Endothelial cell of hepatic sinusoid (primary cell): ENCODE data around the gene RASAL3.
"Not testable (repeated sequence)": the region's sequence is repeated elsewhere in the genome, so short reads cannot be mapped to it uniquely, and the experiment has no call there.

Experiments used
- in situ Hi-C: cut with HindIII; loops from 2 replicates; pipeline ENCODE4 v1.10.0; 2017; ENCODE audit warnings: low sequenced_read_pairs

The RASAL3 gene

GRCh38 chr19:15421721-15422260 lies 42.6 kb downstream of the RASAL3 start:
- in situ Hi-C loops = no loop called here

GRCh38 chr19:15421136-15421695 lies 43.1 kb downstream of the RASAL3 start:
- in situ Hi-C loops = no loop called here

GRCh38 chr19:15419413-15420025 lies 44.8 kb downstream of the RASAL3 start:
- in situ Hi-C loops = no loop called here

GRCh38 chr19:15418579-15419412 lies 45.5 kb downstream of the RASAL3 start, which contains the start of gene AKAP8L:
Gene AKAP8L (minus strand): TSS chr19:15418988. CDS start chr19:15418923, 65 bp downstream.
- in situ Hi-C loops = no loop called here

- in situ Hi-C loops = no loop called here
Observed at GRCh38 chr19:15418231-15418578, 46.1 kb downstream of the RASAL3 start.

- in situ Hi-C loops = no loop called here
Observed at GRCh38 chr19:15417699-15418098, 46.6 kb downstream of the RASAL3 start.

- in situ Hi-C loops = no loop called here
Observed at GRCh38 chr19:15412832-15413231, 51.5 kb downstream of the RASAL3 start.

GRCh38 chr19:15411351-15411750 lies 53.0 kb downstream of the RASAL3 start:
- in situ Hi-C loops = not testable (repeated sequence)

- in situ Hi-C loops = no loop called here
Observed at GRCh38 chr19:15404780-15405211, 59.5 kb downstream of the RASAL3 start.

GRCh38 chr19:15404097-15404779 lies 60.1 kb downstream of the RASAL3 start:
- in situ Hi-C loops = no loop called here

GRCh38 chr19:15403151-15403531 lies 61.2 kb downstream of the RASAL3 start:
- in situ Hi-C loops = no loop called here

- in situ Hi-C loops = no loop called here
Observed at GRCh38 chr19:15402411-15403150, 61.8 kb downstream of the RASAL3 start.
